Stimulated activated effector memory CD8-positive, alpha-beta T cell treated with anti-CD3 and anti-CD28 coated beads, Interleukin-12 subunit alpha, Interleukin-12 subunit beta, amount 100 ng/mL, for 72 hours (primary cell): Measurements from ENCODE around the gene FKBP10.

ENCODE experiments used
- ATAC-seq: fragments of 150-1000 bp; cut with Tn5 transposase; 2 replicates; pipeline ENCODE4 v1.10.0; 2021
- DNase-seq, 2 donors: peaks; one replicate each; pipeline ENCODE4 v3.0.0; 2021 to 2022; ENCODE audit warnings: low spot score in 2 of 2
- H3K27ac Mint-ChIP-seq: one replicate; pipeline ENCODE4 v1.8.0; 2022; ENCODE audit warnings: mild to moderate bottlenecking, mixed read lengths
- H3K36me3 Mint-ChIP-seq: one replicate; pipeline ENCODE4 v1.8.0; 2022; ENCODE audit warnings: mild to moderate bottlenecking, mixed read lengths
- H3K4me1 Mint-ChIP-seq: one replicate; pipeline ENCODE4 v1.8.0; 2022; ENCODE audit warnings: mixed read lengths
- H3K4me3 Mint-ChIP-seq: one replicate; pipeline ENCODE4 v1.8.0; 2022; ENCODE audit warnings: mild to moderate bottlenecking, mixed read lengths
- H3K9me3 Mint-ChIP-seq: one replicate; pipeline ENCODE4 v1.8.0; 2022; ENCODE audit warnings: mixed read lengths

The FKBP10 gene

DNA sequence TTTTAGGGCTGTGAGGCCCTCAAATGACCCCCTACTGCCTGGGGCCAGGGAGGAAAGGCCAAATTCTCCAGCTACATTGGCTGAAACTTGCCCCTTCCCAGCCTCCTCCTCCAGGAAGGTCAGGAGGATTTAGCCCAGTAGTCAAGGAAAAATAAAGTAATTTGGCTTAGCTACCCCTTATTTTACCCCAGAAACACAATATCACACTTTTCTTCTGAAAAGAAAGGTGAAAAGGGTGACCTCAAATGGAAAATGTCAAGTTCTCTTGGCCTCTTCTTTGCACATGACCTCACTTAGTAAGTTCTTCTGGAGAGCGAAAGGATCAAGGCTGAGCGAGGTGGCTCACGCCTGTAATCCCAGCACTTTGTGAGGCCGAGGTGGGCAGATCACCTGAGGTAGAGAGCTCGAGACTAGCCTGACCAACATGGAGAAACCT lies 18.2 kb upstream of the FKBP10 start:
- no peak overlapping the region for H3K4me3 Mint-ChIP-seq
- no peak for ATAC-seq
- H3K4me1 Mint-ChIP-seq = no peaks in the 10 kb centered on the region
- no peak for DNase-seq
- H3K9me3 Mint-ChIP-seq = no peaks in the 10 kb centered on the region
- no peak overlapping the region for H3K27ac Mint-ChIP-seq
- no peaks in the 10 kb centered on the region for H3K36me3 Mint-ChIP-seq

DNA sequence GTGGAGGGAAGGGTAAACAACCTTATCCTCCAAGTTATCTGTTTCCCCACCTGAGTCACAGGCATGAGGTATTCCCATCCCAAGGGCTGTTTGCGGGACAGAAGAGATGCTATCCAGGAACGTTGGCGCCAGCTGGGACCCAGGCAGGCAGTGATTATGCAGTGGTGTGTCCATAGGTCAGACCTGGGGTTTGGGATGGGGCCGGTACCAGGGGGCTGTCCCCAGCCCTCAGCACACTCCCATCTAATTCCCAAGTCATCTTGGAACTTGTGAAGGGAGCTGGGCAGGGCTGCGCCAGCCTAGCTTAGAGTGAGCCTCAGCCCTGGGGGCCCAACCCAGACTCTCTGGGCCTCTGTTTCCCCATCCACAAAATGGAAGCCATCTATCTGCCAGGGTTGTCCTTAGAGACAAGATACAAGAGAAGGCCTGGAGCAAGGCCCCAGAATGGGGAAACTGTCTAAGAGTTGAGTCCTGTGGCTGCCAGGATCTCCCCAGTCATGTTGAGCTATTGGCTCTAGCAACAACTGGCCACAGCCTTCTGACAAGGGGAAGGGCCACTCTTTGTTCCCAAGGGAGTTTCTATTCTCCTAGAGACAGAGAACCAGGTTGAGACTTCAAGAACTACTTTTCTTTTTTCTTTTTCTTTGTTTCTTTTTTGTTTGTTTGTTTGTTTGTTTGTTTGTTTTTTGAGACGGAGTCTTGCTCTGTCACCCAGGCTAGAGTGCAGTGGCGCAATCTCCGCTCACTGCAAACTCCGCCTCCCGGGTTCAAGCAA lies 16.5 kb upstream of the FKBP10 start:
- Mint-ChIP-seq H3K4me3 (no peak overlapping the region), H3K9me3 (no peaks in the 10 kb centered on the region), H3K36me3 (no peaks in the 10 kb centered on the region), H3K4me1 (peaks cover 4% of the 10 kb centered on the region), H3K27ac (no peak overlapping the region)
- DNase-seq = no peak
- ATAC-seq = no peak

DNA sequence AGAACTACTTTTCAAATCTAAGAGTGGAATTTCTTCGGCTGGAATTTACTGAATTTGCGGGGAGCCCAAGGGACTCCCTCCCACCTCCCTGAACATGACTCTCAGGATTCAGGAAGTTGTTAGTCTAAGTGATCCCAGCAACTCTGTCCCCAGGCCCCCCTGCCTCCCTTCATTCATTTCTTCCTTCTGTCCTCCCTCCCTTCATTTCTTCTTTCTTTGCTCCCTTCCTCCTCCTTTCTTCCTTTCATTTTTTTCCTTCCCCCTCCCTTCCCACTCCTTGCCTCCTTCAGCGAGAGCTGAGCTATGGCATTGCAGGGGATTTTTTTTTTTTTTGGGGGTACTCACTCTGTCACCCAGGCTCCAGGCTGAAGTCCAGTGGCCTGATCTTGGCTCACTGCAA lies 15.4 kb upstream of the FKBP10 start:
- no peak overlapping the region for H3K27ac Mint-ChIP-seq
- peaks cover 11% of the 10 kb centered on the region for H3K4me1 Mint-ChIP-seq
- H3K4me3 Mint-ChIP-seq = no peak overlapping the region
- H3K36me3 Mint-ChIP-seq = no peaks in the 10 kb centered on the region
- ATAC-seq (no peak), DNase-seq (no peak)
- H3K9me3 Mint-ChIP-seq = no peaks in the 10 kb centered on the region

GRCh38 chr17:41799366-41799765 lies 13.4 kb upstream of the FKBP10 start:
- Mint-ChIP-seq H3K27ac (no peak overlapping the region), H3K36me3 (no peaks in the 10 kb centered on the region), H3K9me3 (no peaks in the 10 kb centered on the region), H3K4me3 (no peak overlapping the region), H3K4me1 (peaks cover 11% of the 10 kb centered on the region)
- ATAC-seq (no peak), DNase-seq (no peak)

DNA sequence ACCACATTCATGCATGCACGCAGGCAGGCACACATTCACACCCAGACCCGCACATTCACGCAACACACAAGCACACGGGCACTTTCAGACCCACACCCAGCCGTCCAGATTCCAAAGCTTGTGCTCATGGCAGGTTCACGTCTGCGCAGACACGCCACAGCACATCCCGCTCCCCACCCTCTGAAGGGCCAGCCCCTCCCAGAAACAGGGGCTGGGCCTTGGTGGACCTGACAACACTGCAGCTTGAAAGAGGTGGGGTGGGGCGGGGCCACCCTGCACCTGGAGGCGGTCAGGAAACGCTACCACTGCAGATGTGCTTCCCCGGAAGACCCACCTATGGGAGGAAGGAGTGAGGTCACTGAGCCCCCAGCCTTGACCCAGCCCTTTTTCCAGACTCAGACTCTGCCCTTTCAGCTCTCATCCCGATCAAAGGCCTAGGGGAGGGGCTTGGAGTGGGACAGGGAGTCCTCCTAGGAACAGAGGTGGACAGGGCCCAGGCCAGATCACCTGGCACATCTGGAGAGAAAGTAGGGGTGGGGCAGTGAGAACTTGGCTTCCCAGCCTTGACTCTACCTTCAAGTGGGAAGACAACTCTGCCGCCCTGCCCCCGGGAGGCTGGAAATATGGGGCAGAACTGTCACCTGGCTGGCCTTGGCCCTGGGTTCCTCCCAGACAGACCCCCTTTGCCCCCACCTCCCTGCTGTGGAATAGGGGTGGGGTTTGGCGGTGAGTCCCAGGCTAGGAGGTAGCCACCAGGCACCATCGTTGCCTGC lies 12.0 kb upstream of the FKBP10 start:
- peak; percentile 44 for ATAC-seq
- no peak for DNase-seq
- H3K4me1 Mint-ChIP-seq = peaks cover 11% of the 10 kb centered on the region

GRCh38 chr17:41801374-41802271 lies 11.2 kb upstream of the FKBP10 start:
- DNase-seq (peak; percentile 69 to 85), ATAC-seq (peak; percentile 82)
- Mint-ChIP-seq H3K27ac (no peak overlapping the region), H3K9me3 (no peaks in the 10 kb centered on the region), H3K4me1 (peaks cover 11% of the 10 kb centered on the region), H3K4me3 (peak overlapping the region; percentile 9), H3K36me3 (no peaks in the 10 kb centered on the region)

More for the DNA sequence above, 12.0 kb upstream of the FKBP10 start:
- H3K27ac Mint-ChIP-seq = no peak overlapping the region
- no peaks in the 10 kb centered on the region for H3K9me3 Mint-ChIP-seq
- no peaks in the 10 kb centered on the region for H3K36me3 Mint-ChIP-seq
- peak overlapping the region; percentile 9 for H3K4me3 Mint-ChIP-seq

GRCh38 chr17:41803049-41804020 lies 9.5 kb upstream of the FKBP10 start:
- Mint-ChIP-seq H3K4me1 (peaks cover 11% of the 10 kb centered on the region), H3K4me3 (no peak overlapping the region), H3K9me3 (no peaks in the 10 kb centered on the region), H3K27ac (no peak overlapping the region), H3K36me3 (no peaks in the 10 kb centered on the region)
- DNase-seq (no peak), ATAC-seq (no peak)

- no peaks in the 10 kb centered on the region for H3K9me3 Mint-ChIP-seq
- H3K27ac Mint-ChIP-seq = no peak overlapping the region
- ATAC-seq (no peak), DNase-seq (no peak)
- H3K4me1 Mint-ChIP-seq = peaks cover 17% of the 10 kb centered on the region
- no peak overlapping the region for H3K4me3 Mint-ChIP-seq
- H3K36me3 Mint-ChIP-seq = no peaks in the 10 kb centered on the region
Observed at GRCh38 chr17:41806685-41807445, 5.9 kb upstream of the FKBP10 start.

DNA sequence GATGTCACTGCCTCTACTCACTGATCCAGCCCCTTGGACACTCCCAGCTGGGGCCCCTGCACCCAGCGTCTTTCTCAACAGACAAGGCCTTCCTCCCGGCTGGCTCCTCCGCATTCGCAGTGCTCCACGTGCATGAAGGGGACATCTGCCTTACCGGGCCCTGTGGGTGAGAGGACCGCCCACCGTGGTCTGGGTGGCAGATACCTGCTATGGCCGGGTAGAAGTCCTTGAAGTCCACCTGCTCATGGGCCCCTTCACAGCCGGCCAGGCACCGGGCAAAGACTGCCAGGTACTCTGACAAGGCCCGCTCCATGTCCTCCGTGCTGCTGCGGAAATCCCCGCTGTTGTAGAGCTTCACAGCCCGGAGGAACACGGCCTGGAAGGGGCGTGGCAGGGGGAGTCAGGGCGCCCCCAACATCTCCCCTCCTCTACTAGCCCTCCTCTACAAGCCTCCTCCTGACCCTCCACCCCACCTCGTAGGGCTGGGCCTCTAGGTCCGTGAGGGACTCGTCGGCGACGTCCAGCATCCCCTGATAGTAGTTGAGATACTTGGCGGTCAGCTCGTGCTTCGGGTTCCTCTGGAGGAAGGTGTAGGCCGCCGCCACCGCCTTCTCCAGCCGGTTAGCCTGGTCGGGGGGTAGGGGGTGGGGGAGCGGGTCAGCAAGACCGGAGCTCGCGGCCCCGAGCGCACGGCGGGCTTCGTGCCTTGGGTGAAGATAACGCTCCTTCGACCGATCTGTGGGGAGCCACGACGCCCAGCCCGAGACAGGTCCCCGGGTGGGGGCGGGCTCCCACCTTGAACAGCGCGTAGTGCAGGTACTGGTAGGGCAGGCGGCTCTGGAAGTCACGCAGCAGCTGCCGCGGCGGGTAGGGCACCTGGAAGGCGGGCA lies 1.9 kb upstream of the FKBP10 start:
- H3K36me3 Mint-ChIP-seq = no peaks in the 10 kb centered on the region
- peaks cover 33% of the 10 kb centered on the region for H3K4me1 Mint-ChIP-seq
- ATAC-seq (peak; percentile 46), DNase-seq (no peak)
- no peak overlapping the region for H3K27ac Mint-ChIP-seq
- H3K9me3 Mint-ChIP-seq = no peaks in the 10 kb centered on the region
- H3K4me3 Mint-ChIP-seq = peak overlapping the region; percentile 91

DNA sequence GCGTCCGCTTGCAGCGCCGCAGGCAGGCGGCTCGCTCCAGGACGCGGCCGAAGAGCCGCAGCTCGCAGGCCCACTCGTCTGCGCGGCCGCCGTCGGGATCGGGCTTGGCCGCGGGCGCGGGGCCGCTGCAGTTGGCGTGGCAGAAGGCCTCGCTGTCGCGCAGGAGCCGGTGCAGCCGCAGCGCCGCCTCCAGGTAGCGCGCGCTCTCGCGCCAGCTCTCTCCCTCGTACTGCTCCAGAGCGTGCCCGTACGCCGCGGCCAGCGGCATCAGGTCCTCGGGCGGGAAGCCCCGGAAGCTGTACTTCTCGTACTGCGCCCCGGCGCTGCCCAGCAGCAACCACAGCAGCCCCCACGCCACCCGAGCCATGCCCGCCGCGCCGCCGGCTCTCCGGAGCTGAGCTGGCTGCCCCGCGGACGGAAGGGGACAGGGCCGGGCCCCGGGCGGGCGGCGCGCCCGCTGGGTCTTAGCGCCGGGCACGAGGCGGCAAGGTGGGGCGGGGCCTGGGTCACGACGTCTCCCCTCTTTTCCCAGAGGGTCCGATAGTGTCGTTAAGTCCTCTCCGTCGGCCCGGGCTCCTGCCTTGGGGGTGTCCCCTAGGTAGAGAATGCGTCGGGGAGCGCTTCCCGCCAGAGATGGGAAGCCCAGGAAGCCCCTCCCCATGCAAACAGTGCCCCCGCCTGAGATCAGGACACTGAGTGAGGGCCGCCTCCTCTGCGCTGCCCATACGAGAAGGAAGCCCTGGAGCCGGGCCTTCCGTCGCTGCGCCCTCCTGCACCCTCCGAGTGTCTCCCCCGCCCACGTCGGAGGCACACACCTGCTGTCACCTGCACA lies 1.0 kb upstream of the FKBP10 start, which contains the start of gene P3H4:
Gene P3H4 (minus strand): TSS at position 401 of the 832 bp plus-strand sequence. CDS start 34 bp downstream, at position 367.
- peak; percentile 73 to 87 for DNase-seq
- peak within 1 kb of the TSS; percentile 91 for H3K4me3 Mint-ChIP-seq
- no peaks in the 10 kb centered on the region for H3K9me3 Mint-ChIP-seq
- no peaks in the 10 kb centered on the region for H3K36me3 Mint-ChIP-seq
- peak within 1 kb of the TSS; percentile 83 for H3K27ac Mint-ChIP-seq
- ATAC-seq = peak; percentile 90
- peaks cover 33% of the 10 kb centered on the region for H3K4me1 Mint-ChIP-seq

DNA sequence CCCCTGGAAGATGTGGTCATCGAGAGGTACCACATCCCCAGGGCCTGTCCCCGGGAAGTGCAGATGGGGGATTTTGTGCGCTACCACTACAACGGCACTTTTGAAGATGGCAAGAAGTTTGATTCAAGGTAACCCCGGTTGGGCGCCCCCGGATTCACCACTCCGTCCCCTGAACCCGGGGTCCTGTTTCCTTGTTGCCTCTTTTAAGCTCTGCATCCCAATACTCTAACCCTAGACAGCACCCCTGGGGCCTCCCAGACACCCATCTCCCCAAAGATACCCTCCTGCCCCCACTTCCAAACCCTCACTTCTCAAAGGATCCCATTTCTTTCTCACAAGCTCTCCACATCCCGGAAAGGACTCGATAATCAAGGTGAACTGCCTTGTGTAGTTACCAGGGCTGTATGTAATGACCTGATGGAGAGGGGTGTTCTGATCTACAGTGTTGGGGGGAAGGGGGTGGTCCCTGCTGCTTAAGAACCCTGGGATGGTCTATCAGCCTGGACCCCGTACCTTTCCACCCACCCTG lies 412 bp downstream of the FKBP10 start:
- H3K27ac Mint-ChIP-seq = no peak overlapping the region
- DNase-seq = no peak
- ATAC-seq = no peak
- no peaks in the 10 kb centered on the region for H3K9me3 Mint-ChIP-seq
- H3K36me3 Mint-ChIP-seq = no peaks in the 10 kb centered on the region
- H3K4me1 Mint-ChIP-seq = peaks cover 33% of the 10 kb centered on the region
- H3K4me3 Mint-ChIP-seq = peak overlapping the region; percentile 91

- Mint-ChIP-seq H3K9me3 (no peaks in the 10 kb centered on the region), H3K4me3 (peak overlapping the region; percentile 91), H3K27ac (no peak overlapping the region), H3K36me3 (no peaks in the 10 kb centered on the region), H3K4me1 (peaks cover 33% of the 10 kb centered on the region)
- DNase-seq (no peak), ATAC-seq (no peak)
Observed at GRCh38 chr17:41813699-41814124, 908 bp downstream of the FKBP10 start.
